HCT116 (cell line): ENCODE data around the gene GRM4. TPM values are rescaled to one million over a fixed set of nuclear protein-coding genes. Genes with fewer than 3 reads are reported as not detected.

Experiments
- ATAC-seq: fragments of 200-7000 bp; cut with Tn5 transposase; 2 replicates; pipeline ENCODE4 v1.9.1; 2020; ENCODE audit warnings: mild to moderate bottlenecking, moderate library complexity
- BruUV-seq: library from RNA; stranded (reverse); fragments of 400-500 nt; replicated peaks from 2 replicates; lab custom pipeline; 2021; lab: Mats Ljungman, UMichigan
- CTCF ChIA-PET: fragments of 300-600 bp; sonication (Branson Sonifier 250); formaldehyde crosslinking; loops from one replicate; lab custom pipeline; 2021; ENCODE audit warnings: antibody characterized with exemption; lab: Charles Lee
- POLR2A ChIA-PET: fragments of 300-600, 350-600 bp; sonication (Branson Sonifier 250); formaldehyde crosslinking; loops from one replicate; lab custom pipeline; 2021; ENCODE audit warnings: antibody characterized with exemption; lab: Charles Lee
- RAD21 ChIA-PET, 2 experiments: fragments of 300-600 bp; sonication (Branson Sonifier 250); formaldehyde crosslinking; loops; one replicate each; lab custom pipeline; 2023; ENCODE audit warnings: low total read pairs in 2 of 2; ENCODE audit not compliant: uncharacterized antibody in 2 of 2, unreplicated experiment in 2 of 2, low non-redundant PET in 1 of 2; lab: Charles Lee
- DNase-seq: peaks from one replicate; pipeline ENCODE4 v3.0.0-alpha.2; 2010; ENCODE audit warnings: low read depth, low spot score
- H2AFZ ChIP-seq: fragments of 200-600 bp; shearing (Covaris generic), sonication (generic); 2 replicates; pipeline ENCODE4 v1.6.1; 2017; ENCODE audit warnings: low read depth, mixed run types, mixed read lengths, antibody characterized with exemption, low read length; ENCODE audit not compliant: poor library complexity, severe bottlenecking
- H3K27ac ChIP-seq: 2 replicates; pipeline ENCODE4 v1.5.1; 2012; ENCODE audit warnings: low read depth, low read length
- H3K27me3 ChIP-seq: fragments of 200-600 bp; sonication (generic); 2 replicates; pipeline ENCODE4 v1.6.1; 2016; ENCODE audit warnings: mixed run types, low read length, mixed read lengths; ENCODE audit not compliant: insufficient read depth
- H3K36me3 ChIP-seq, 2 experiments: fragments of 200-500 bp in 1 of 2; fragments of 200-600 bp in 1 of 2; sonication (Bioruptor generic) in 1 of 2; sonication (generic) in 1 of 2; 2 replicates each; pipeline versions ENCODE4 v1.5.1 to v1.6.1; 2014 to 2016; ENCODE audit warnings: low read length in 2 of 2, inconsistent platforms in 1 of 2, mixed read lengths in 1 of 2, mixed run types in 1 of 2; ENCODE audit not compliant: insufficient read depth in 2 of 2, control insufficient read depth in 1 of 2
- H3K4me1 ChIP-seq, 2 experiments: fragments of 200-600 bp in 1 of 2; sonication (generic) in 1 of 2; 2 replicates each; pipeline versions ENCODE4 v1.5.1 to v1.6.1; 2012 to 2017; ENCODE audit warnings: low read length in 2 of 2, inconsistent platforms in 1 of 2, mild to moderate bottlenecking in 1 of 2, mixed read lengths in 1 of 2, mixed run types in 1 of 2, moderate library complexity in 1 of 2; ENCODE audit not compliant: insufficient read depth in 2 of 2, control insufficient read depth in 1 of 2
- H3K4me2 ChIP-seq: fragments of 200-600 bp; sonication (generic); 2 replicates; pipeline ENCODE4 v1.6.1; 2017; ENCODE audit warnings: mixed run types, low read length, mixed read lengths
- H3K4me3 ChIP-seq, 2 experiments: fragments of 200-600 bp in 1 of 2; sonication (generic) in 1 of 2; replicated peaks in 1 of 2; 2 replicates each; pipeline ENCODE4 v1.5.1; 2011 to 2016; ENCODE audit warnings: low read length in 2 of 2, control low read depth in 1 of 2, low read depth in 1 of 2, mild to moderate bottlenecking in 1 of 2, mixed read lengths in 1 of 2, mixed run types in 1 of 2
- H3K79me2 ChIP-seq: fragments of 200-600 bp; sonication (generic); 2 replicates; pipeline ENCODE4 v1.6.1; 2017; ENCODE audit warnings: mild to moderate bottlenecking, mixed run types, low read length, moderate library complexity, mixed read lengths; ENCODE audit not compliant: insufficient read depth
- H3K9ac ChIP-seq: fragments of 200-600 bp; sonication (generic); 2 replicates; pipeline ENCODE4 v1.6.1; 2016; ENCODE audit warnings: low read length, mixed read lengths
- H3K9me2 ChIP-seq: fragments of 200-600 bp; sonication (generic), shearing (Covaris generic); 2 replicates; pipeline ENCODE4 v1.6.1; 2017; ENCODE audit warnings: mixed run types, mild to moderate bottlenecking, moderate library complexity; ENCODE audit not compliant: insufficient read depth
- H3K9me3 ChIP-seq, 2 experiments: fragments of 200-500 bp in 1 of 2; fragments of 200-600 bp in 1 of 2; sonication (Bioruptor generic) in 1 of 2; sonication (generic) in 1 of 2; 2 replicates each; pipeline ENCODE4 v1.6.1; 2014 to 2017; ENCODE audit warnings: low read length in 2 of 2, mixed read lengths in 2 of 2, inconsistent platforms in 1 of 2, low read depth in 1 of 2, mild to moderate bottlenecking in 1 of 2, mixed run types in 1 of 2, moderate library complexity in 1 of 2; ENCODE audit not compliant: control insufficient read depth in 1 of 2, insufficient read depth in 1 of 2
- H4K20me1 ChIP-seq: fragments of 200-600 bp; sonication (generic), shearing (Covaris generic); 2 replicates; pipeline ENCODE4 v1.6.1; 2017; ENCODE audit warnings: mixed run types, mild to moderate bottlenecking, moderate library complexity; ENCODE audit not compliant: insufficient read depth
- CBX3 ChIP-seq: IDR thresholded peaks from 2 replicates; pipeline ENCODE4 v1.6.1; 2012; ENCODE audit warnings: low read depth
- CEBPB ChIP-seq: IDR thresholded peaks from 2 replicates; pipeline ENCODE4 v1.6.1; 2012; ENCODE audit warnings: low read depth
- CTCF ChIP-seq, 3 experiments: fragments of 200-600 bp in 1 of 3; sonication (generic) in 1 of 3; IDR thresholded peaks in 2 of 3; conservative IDR thresholded peaks in 1 of 3; 2 replicates each; pipeline ENCODE4 v1.5.1; 2012 to 2017; ENCODE audit warnings: low read depth in 2 of 3, low read length in 2 of 3, antibody characterized with exemption in 1 of 3, borderline replicate concordance in 1 of 3, control low read depth in 1 of 3, mild to moderate bottlenecking in 1 of 3, mixed read lengths in 1 of 3, mixed run types in 1 of 3, moderate library complexity in 1 of 3; ENCODE audit not compliant: insufficient read depth in 1 of 3
- EGR1 ChIP-seq: IDR thresholded peaks from 2 replicates; pipeline ENCODE4 v1.6.1; 2012; ENCODE audit warnings: low read depth
- ELF1 ChIP-seq: IDR thresholded peaks from 2 replicates; pipeline ENCODE4 v1.6.1; 2012; ENCODE audit warnings: low read depth, borderline replicate concordance
- EZH2 ChIP-seq: fragments of 200-600 bp; sonication (generic); IDR thresholded peaks from 2 replicates; pipeline ENCODE4 v1.6.1; 2017; ENCODE audit warnings: antibody characterized with exemption, mixed run types
- MAX ChIP-seq: IDR thresholded peaks from 2 replicates; pipeline ENCODE4 v1.6.1; 2012
- POLR2A ChIP-seq: IDR thresholded peaks from 2 replicates; pipeline ENCODE4 v1.7.0; 2011; ENCODE audit warnings: borderline replicate concordance; ENCODE audit not compliant: insufficient read depth, insufficient read length; ENCODE audit errors: extremely low read depth
- POLR2AphosphoS5 ChIP-seq: IDR thresholded peaks from 2 replicates; pipeline ENCODE4 v1.6.1; 2011; ENCODE audit warnings: mild to moderate bottlenecking, low read depth, low read length, moderate library complexity
- RAD21 ChIP-seq: IDR thresholded peaks from 2 replicates; pipeline ENCODE4 v1.6.1; 2012; ENCODE audit warnings: low read depth, mild to moderate bottlenecking
- REST ChIP-seq: IDR thresholded peaks from 2 replicates; pipeline ENCODE4 v1.6.1; 2012; ENCODE audit warnings: low read depth
- SRF ChIP-seq: IDR thresholded peaks from 2 replicates; pipeline ENCODE4 v1.6.1; 2012; ENCODE audit warnings: low read depth
- ZBTB33 ChIP-seq: IDR thresholded peaks from 2 replicates; pipeline ENCODE4 v1.6.1; 2011; ENCODE audit warnings: mild to moderate bottlenecking, low read length, moderate library complexity; ENCODE audit not compliant: insufficient replicate concordance; ENCODE audit errors: extremely low read depth
- ZFX ChIP-seq: fragments of 450-650 bp; IDR thresholded peaks from 2 replicates; pipeline ENCODE4 v1.6.1; 2017
- ZNF274 ChIP-seq: fragments of 200-500 bp; sonication (Bioruptor generic); IDR thresholded peaks from 2 replicates; pipeline ENCODE4 v1.6.1; 2014; ENCODE audit warnings: mild to moderate bottlenecking, low read depth, low read length, inconsistent platforms
- intact Hi-C: fragments of 100-400 bp; cut with micrococcal nuclease; formaldehyde crosslinking; loops from 2 replicates; pipeline ENCODE4 v1.10.0; 2022
- total RNA-seq: library from RNA; stranded (reverse); gene quantifications from one replicate; pipeline ENCODE4 v1.2.1, GENCODE V29; 2021; ENCODE audit not compliant: unreplicated experiment

GRM4 gene
- total RNA-seq, 1 experiment from 2014 or later: 2.6 TPM

- intact Hi-C loops: loop anchor here (1.0 to 2.0 kb wide), 3 partner anchors 59 to 260 kb away; no protein-coding TSS in a partner anchor
- CTCF ChIA-PET: interaction anchor here (0.8 to 3.8 kb wide), 25 partner anchors 9 to 316 kb away, joined by 3 to 67 read pairs (median 6); partner anchors contain the start of gene UQCC2
- Histone ChIP-seq H3K36me3 (no peaks in the 10 kb centered on the region), H4K20me1 (no peaks in the 10 kb centered on the region), H3K9me3 (no peaks in the 10 kb centered on the region), H3K9ac (no peak overlapping the region), H3K27ac (no peak overlapping the region), H2AFZ (no peak overlapping the region), H3K4me3 (no peak overlapping the region), H3K4me1 (no peaks in the 10 kb centered on the region), H3K9me2 (no peaks in the 10 kb centered on the region), H3K27me3 (no peaks in the 10 kb centered on the region), H3K4me2 (no peak overlapping the region), H3K79me2 (no peaks in the 10 kb centered on the region)
- RAD21 ChIA-PET: interaction anchor here (0.7 to 1.5 kb wide), 7 partner anchors 45 to 260 kb away, joined by 3 to 7 read pairs (median 4); no protein-coding TSS in a partner anchor
- TF ChIP-seq RAD21: no peak
- TF ChIP-seq MAX: no peak
- TF ChIP-seq SRF: no peak
- TF ChIP-seq ZBTB33: no peak
- no peak for TF ChIP-seq ELF1
- TF ChIP-seq ZNF274: no peak
- TF ChIP-seq ZFX: no peak
- no peak for TF ChIP-seq EZH2
- no peak for TF ChIP-seq POLR2A
- TF ChIP-seq REST: no peak
- no peak for TF ChIP-seq POLR2AphosphoS5
- TF ChIP-seq CEBPB: no peak
- TF ChIP-seq CBX3: no peak
- TF ChIP-seq CTCF (IDR thresholded peaks at IDR 0.05 in 2 of 3, conservative IDR thresholded peaks at IDR 0.05 in 1 of 3; ENCODE audit: borderline replicate concordance in 1 of 3, insufficient read depth in 1 of 3, low read depth in 2 of 3, low read length in 2 of 3): no peak
- no peak for TF ChIP-seq EGR1
- no TSS peak for BruUV-seq
- POLR2A ChIA-PET: interaction anchor here (1.1 kb wide), 1 partner anchor 256 kb away, joined by 3 read pairs; no protein-coding TSS in a partner anchor
- no peak for DNase-seq
- no peak; the same call in 1 of the 2 replicates for ATAC-seq
These were observed 117.9 kb downstream of the GRM4 start for GRCh38 chr6:34027939-34028441.
